OCI-LY7 (cell line): ENCODE results near the gene UBTD2. TPM values are rescaled to one million over a fixed set of nuclear protein-coding genes. Genes with fewer than 3 reads are reported as not detected.

Experiments
- BruUV-seq: library from RNA; stranded (reverse); fragments of 400-500 nt; replicated peaks from 2 replicates; lab custom pipeline; 2021; lab: Mats Ljungman, UMichigan
- CTCF ChIA-PET: fragments of 300-600 bp; sonication (Branson Sonifier 250); formaldehyde crosslinking; loops from one replicate; lab custom pipeline; 2022; ENCODE audit warnings: antibody characterized with exemption; ENCODE audit not compliant: unreplicated experiment; lab: Charles Lee
- POLR2A ChIA-PET: fragments of 300-600 bp; sonication (Branson Sonifier 250); formaldehyde crosslinking; loops from one replicate; lab custom pipeline; 2022; ENCODE audit warnings: antibody characterized with exemption; lab: Charles Lee
- DNase-seq: peaks from one replicate; pipeline ENCODE4 v3.0.0-alpha.2; 2015; ENCODE audit warnings: low spot score
- H2AFZ ChIP-seq: fragments of 200-600 bp; sonication (generic), shearing (Covaris generic); 2 replicates; pipeline ENCODE4 v1.6.1; 2014; ENCODE audit warnings: mild to moderate bottlenecking, antibody characterized with exemption, low read length, moderate library complexity
- H3K27ac ChIP-seq: fragments of 200-600 bp; sonication (generic); 2 replicates; pipeline ENCODE4 v1.5.1; 2014; ENCODE audit warnings: mixed run types, low read depth, mild to moderate bottlenecking, moderate library complexity, low read length, inconsistent platforms; ENCODE audit not compliant: poor library complexity, severe bottlenecking
- H3K36me3 ChIP-seq: fragments of 200-600 bp; sonication (generic); 2 replicates; pipeline ENCODE4 v1.6.1; 2014; ENCODE audit warnings: mild to moderate bottlenecking, antibody characterized with exemption, low read length, moderate library complexity, mixed read lengths; ENCODE audit not compliant: insufficient read depth
- H3K4me1 ChIP-seq: fragments of 200-600 bp; sonication (generic); 2 replicates; pipeline ENCODE4 v1.5.1; 2014; ENCODE audit warnings: mild to moderate bottlenecking, low read length; ENCODE audit not compliant: insufficient read depth, poor library complexity, severe bottlenecking
- H3K4me2 ChIP-seq: fragments of 200-600 bp; sonication (generic); 2 replicates; pipeline ENCODE4 v1.6.1; 2014; ENCODE audit warnings: mild to moderate bottlenecking, low read length
- H3K4me3 ChIP-seq: fragments of 200-600 bp; sonication (generic); 2 replicates; pipeline ENCODE4 v1.5.1; 2014; ENCODE audit warnings: mild to moderate bottlenecking, low read depth, low read length; ENCODE audit not compliant: poor library complexity, severe bottlenecking
- H3K79me2 ChIP-seq: fragments of 200-600 bp; sonication (generic); 2 replicates; pipeline ENCODE4 v1.6.1; 2016; ENCODE audit warnings: low read depth, mild to moderate bottlenecking, low read length, moderate library complexity, mixed read lengths; ENCODE audit not compliant: insufficient read depth
- H3K9me2 ChIP-seq: fragments of 200-600 bp; sonication (generic); 2 replicates; pipeline ENCODE4 v1.6.1; 2016; ENCODE audit warnings: mild to moderate bottlenecking, low read length, mixed read lengths; ENCODE audit not compliant: insufficient read depth
- H3K9me3 ChIP-seq: fragments of 200-600 bp; sonication (generic); 2 replicates; pipeline ENCODE4 v1.6.1; 2014; ENCODE audit warnings: mild to moderate bottlenecking, mixed run types, low read length, mixed read lengths
- H4K20me1 ChIP-seq: fragments of 200-600 bp; sonication (generic); 2 replicates; pipeline ENCODE4 v1.6.1; 2014; ENCODE audit warnings: mild to moderate bottlenecking, antibody characterized with exemption, low read length, moderate library complexity, mixed read lengths; ENCODE audit not compliant: insufficient read depth
- EZH2phosphoT487 ChIP-seq: fragments of 200-600 bp; sonication (generic); IDR thresholded peaks from 2 replicates; pipeline ENCODE4 v1.6.1; 2018; ENCODE audit warnings: low read depth, borderline replicate concordance, mild to moderate bottlenecking, mixed run types, antibody characterized with exemption, low read length, moderate library complexity, mixed read lengths
- intact Hi-C: fragments of 100-400 bp; cut with micrococcal nuclease; formaldehyde crosslinking; loops from one replicate; pipeline ENCODE4 v1.10.0; 2022; ENCODE audit not compliant: unreplicated experiment
- total RNA-seq, 2 experiments: library from RNA; depleted of rRNA in 1 of 2; stranded (reverse); fragments of >200 nt in 1 of 2; shearing (Covaris generic) in 1 of 2; gene quantifications; 2 replicates each; pipeline ENCODE4 v1.2.3, GENCODE V29; 2014 to 2022
- TF ChIP-seq, protein P1 (sequence below): fragments of 200-600 bp; sonication (generic); conservative IDR thresholded peaks from 2 replicates; pipeline ENCODE4 v1.5.1; 2014; ENCODE audit warnings: mild to moderate bottlenecking, antibody characterized with exemption, low read length, moderate library complexity, mixed read lengths

Gene UBTD2
- total RNA-seq, 2 experiments from 2014 or later: 16.0 to 19.8 TPM

DNA sequence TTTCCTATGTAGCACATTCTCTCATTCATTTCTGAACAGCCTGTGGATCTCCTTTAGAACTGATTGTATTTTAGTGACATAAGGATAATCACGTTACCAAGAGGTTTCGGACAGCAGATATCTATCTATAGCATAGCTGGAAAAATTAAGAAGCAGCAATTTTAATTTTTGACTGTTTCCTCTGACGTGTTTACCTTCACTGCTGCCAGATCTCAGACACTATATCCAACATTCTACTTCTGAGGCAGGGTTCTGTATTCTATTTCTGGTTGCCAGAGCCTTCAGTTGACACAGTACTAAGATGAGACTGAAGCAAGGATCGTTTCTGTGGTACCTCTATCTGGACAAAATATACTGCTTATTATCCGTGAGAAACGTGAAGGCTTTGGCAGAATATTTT, 89.7 kb downstream of the UBTD2 start, which contains the start of gene EFCAB9:
Gene EFCAB9 (plus strand): TSS at position 301 of the 400 bp plus-strand sequence. CDS start 1 bp downstream, at position 302.
- CTCF ChIA-PET: no interaction called here

DNA sequence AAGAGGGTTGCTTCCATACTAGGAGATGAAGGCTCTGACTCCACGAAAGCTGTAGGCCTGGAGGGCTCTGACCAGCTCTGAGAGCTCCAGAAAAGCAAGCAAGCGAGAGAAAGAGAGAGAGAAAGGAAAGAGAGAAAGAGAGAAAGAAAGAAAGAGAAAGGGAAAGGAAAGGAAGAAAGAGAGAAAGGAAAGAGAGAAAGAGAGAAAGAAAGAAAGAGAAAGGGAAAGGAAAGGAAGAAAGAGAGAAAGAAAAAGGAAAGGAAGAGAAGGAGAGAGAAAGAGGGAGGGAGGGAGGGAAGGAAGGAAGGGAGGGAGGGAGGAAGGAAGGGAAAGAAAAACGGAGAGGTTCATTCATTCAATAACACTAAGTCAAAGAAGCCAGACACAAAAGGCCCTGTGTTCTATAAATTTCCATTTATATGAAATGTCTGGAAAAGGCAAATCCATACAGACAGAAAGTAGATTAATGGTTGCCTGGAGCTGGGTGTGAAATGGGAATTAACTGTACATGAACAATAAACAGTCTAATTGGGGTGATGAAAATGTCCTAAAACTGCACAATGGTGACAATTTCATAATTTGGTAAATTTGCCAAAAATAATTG, 93.8 kb downstream of the UBTD2 start:
- H3K36me3 ChIP-seq: peaks cover 11% of the 10 kb centered on the region
- DNase-seq: no peak
- no peaks in the 10 kb centered on the region for H3K9me3 ChIP-seq
- no TSS peak for BruUV-seq
- CTCF ChIA-PET: interaction anchor here (0.6 to 2.4 kb wide), 6 partner anchors 10 to 136 kb away, joined by 3 to 13 read pairs (median 4); no protein-coding TSS in a partner anchor
- intact Hi-C loops: loop anchor here (2.0 to 5.0 kb wide), 4 partner anchors 93 to 277 kb away; partner anchors contain the start of genes FBXW11 and UBTD2
- POLR2A ChIA-PET: interaction anchor here (0.6 to 2.1 kb wide), 11 partner anchors 15 to 1426 kb away, joined by 3 to 17 read pairs (median 4); partner anchors contain the start of gene FBXW11
- H3K27ac ChIP-seq: no peak overlapping the region
- H3K4me1 ChIP-seq: peaks cover 25% of the 10 kb centered on the region
- no peak overlapping the region for H3K4me3 ChIP-seq
- peaks cover 3% of the 10 kb centered on the region; the same call in 1 of the 2 replicates for H4K20me1 ChIP-seq
- TF ChIP-seq, protein P1, sequence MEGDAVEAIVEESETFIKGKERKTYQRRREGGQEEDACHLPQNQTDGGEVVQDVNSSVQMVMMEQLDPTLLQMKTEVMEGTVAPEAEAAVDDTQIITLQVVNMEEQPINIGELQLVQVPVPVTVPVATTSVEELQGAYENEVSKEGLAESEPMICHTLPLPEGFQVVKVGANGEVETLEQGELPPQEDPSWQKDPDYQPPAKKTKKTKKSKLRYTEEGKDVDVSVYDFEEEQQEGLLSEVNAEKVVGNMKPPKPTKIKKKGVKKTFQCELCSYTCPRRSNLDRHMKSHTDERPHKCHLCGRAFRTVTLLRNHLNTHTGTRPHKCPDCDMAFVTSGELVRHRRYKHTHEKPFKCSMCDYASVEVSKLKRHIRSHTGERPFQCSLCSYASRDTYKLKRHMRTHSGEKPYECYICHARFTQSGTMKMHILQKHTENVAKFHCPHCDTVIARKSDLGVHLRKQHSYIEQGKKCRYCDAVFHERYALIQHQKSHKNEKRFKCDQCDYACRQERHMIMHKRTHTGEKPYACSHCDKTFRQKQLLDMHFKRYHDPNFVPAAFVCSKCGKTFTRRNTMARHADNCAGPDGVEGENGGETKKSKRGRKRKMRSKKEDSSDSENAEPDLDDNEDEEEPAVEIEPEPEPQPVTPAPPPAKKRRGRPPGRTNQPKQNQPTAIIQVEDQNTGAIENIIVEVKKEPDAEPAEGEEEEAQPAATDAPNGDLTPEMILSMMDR: no peak
- no peak for TF ChIP-seq EZH2phosphoT487
- H3K9me2 ChIP-seq: no peaks in the 10 kb centered on the region
- H3K79me2 ChIP-seq: peaks cover 29% of the 10 kb centered on the region
- no peak overlapping the region for H3K4me2 ChIP-seq
- H2AFZ ChIP-seq: no peak overlapping the region

More for the DNA sequence above, 89.7 kb downstream of the UBTD2 start, which contains the start of gene EFCAB9:
- H3K4me3 ChIP-seq: no peak within 1 kb of the TSS
- DNase-seq: no peak
- intact Hi-C loops: no loop called here
- no peak for TF ChIP-seq EZH2phosphoT487
- TF ChIP-seq, protein P1: no peak
- no peaks in the 10 kb centered on the region for H3K79me2 ChIP-seq
- no peaks in the 10 kb centered on the region for H3K9me3 ChIP-seq
- no peaks in the 10 kb centered on the region for H4K20me1 ChIP-seq
- no peak within 1 kb of the TSS for H2AFZ ChIP-seq
- no peaks in the 10 kb centered on the region for H3K36me3 ChIP-seq
- no peaks in the 10 kb centered on the region for H3K9me2 ChIP-seq
- no TSS peak for BruUV-seq
- H3K4me2 ChIP-seq: no peak within 1 kb of the TSS
- peaks cover 6% of the 10 kb centered on the region for H3K4me1 ChIP-seq
- no peak within 1 kb of the TSS for H3K27ac ChIP-seq
- POLR2A ChIA-PET: interaction anchor here (0.6 kb wide), 2 partner anchors 83 to 124 kb away, joined by 3 read pairs; no protein-coding TSS in a partner anchor
